T-cell (primary cell): ENCODE measurements around the gene SPTB. TPM values are rescaled to one million over a fixed set of nuclear protein-coding genes. Genes with fewer than 3 reads are reported as not detected.
A peak's percentile ranks its signal among the peaks of the same experiment; 100 is the strongest.

Experiments used
- ATAC-seq, 4 experiments: fragments of 200-7000 bp in 3 of 4; fragments of 150-1000 bp in 1 of 4; cut with Tn5 transposase; replicated peaks in 1 of 4; 1 replicate in 3 of 4; 2 replicates in 1 of 4; pipeline ENCODE4 v1.10.0; 2021; ENCODE audit warnings: moderate library complexity in 3 of 4, mild to moderate bottlenecking in 2 of 4, moderate number of reproducible peaks in 1 of 4
- CTCF ChIA-PET, 2 donors: fragments of 300-600 bp; sonication (Branson Sonifier 250); formaldehyde crosslinking; loops; one replicate each; lab custom pipeline; 2022; ENCODE audit warnings: antibody characterized with exemption in 2 of 2; lab: Charles Lee
- POLR2A ChIA-PET, 2 donors: fragments of 300-600 bp; sonication (Branson Sonifier 250); formaldehyde crosslinking; loops; one replicate each; lab custom pipeline; 2022; ENCODE audit warnings: antibody characterized with exemption in 2 of 2; lab: Charles Lee
- DNase-seq, 35 experiments: peaks; one replicate each; pipeline versions ENCODE4 v3.0.0 to v3.0.0-alpha.2; 2013 to 2023
- H3K27ac ChIP-seq: one replicate; pipeline ENCODE4 v1.5.1; 2013; ENCODE audit warnings: low read length
- H3K27me3 ChIP-seq, 2 experiments: replicated peaks in 1 of 2; 1 replicate in 1 of 2; 2 replicates in 1 of 2; pipeline versions ENCODE4 v1.6.1 to v1.7.0; 2013; ENCODE audit warnings: low read length in 1 of 2, mixed read lengths in 1 of 2; ENCODE audit not compliant: control insufficient read depth in 2 of 2, insufficient read depth in 2 of 2; ENCODE audit errors: extremely low read depth in 1 of 2
- H3K36me3 ChIP-seq, 2 donors: 1 replicate in 1 of 2; 2 replicates in 1 of 2; pipeline versions ENCODE4 v1.6.1 to v1.7.0; 2013; ENCODE audit warnings: low read length in 1 of 2; ENCODE audit not compliant: control insufficient read depth in 2 of 2, insufficient read depth in 1 of 2; ENCODE audit errors: extremely low read depth in 1 of 2
- H3K4me1 ChIP-seq, 2 experiments: 1 replicate in 1 of 2; 2 replicates in 1 of 2; pipeline versions ENCODE4 v1.6.1 to v1.7.0; 2013; ENCODE audit warnings: low read length in 2 of 2, mixed read lengths in 1 of 2; ENCODE audit not compliant: insufficient read depth in 2 of 2, control insufficient read depth in 1 of 2; ENCODE audit errors: extremely low read depth in 1 of 2
- H3K4me3 ChIP-seq, 2 donors: 1 replicate in 1 of 2; 2 replicates in 1 of 2; pipeline versions ENCODE4 v1.5.1 to v1.7.0; 2013; ENCODE audit warnings: mild to moderate bottlenecking in 2 of 2, low read length in 1 of 2, moderate library complexity in 1 of 2; ENCODE audit not compliant: control insufficient read depth in 1 of 2; ENCODE audit errors: extremely low read depth in 1 of 2
- H3K9me3 ChIP-seq: 2 replicates; pipeline ENCODE4 v1.7.0; 2013
- H3K27ac Mint-ChIP-seq, 2 donors: one replicate each; pipeline ENCODE4 v1.8.0; 2020 to 2021; ENCODE audit warnings: mild to moderate bottlenecking in 2 of 2, mixed read lengths in 2 of 2
- H3K27me3 Mint-ChIP-seq, 2 donors: one replicate each; pipeline ENCODE4 v1.8.0; 2021 to 2022; ENCODE audit warnings: mixed read lengths in 2 of 2
- H3K36me3 Mint-ChIP-seq: one replicate; pipeline ENCODE4 v1.8.0; 2021; ENCODE audit warnings: mixed read lengths
- H3K4me1 Mint-ChIP-seq, 3 donors: one replicate each; pipeline ENCODE4 v1.8.0; 2020 to 2022; ENCODE audit warnings: mixed read lengths in 3 of 3, mild to moderate bottlenecking in 1 of 3
- H3K4me3 Mint-ChIP-seq, 3 donors: one replicate each; pipeline ENCODE4 v1.8.0; 2020 to 2022; ENCODE audit warnings: mild to moderate bottlenecking in 3 of 3, mixed read lengths in 3 of 3, moderate library complexity in 3 of 3
- H3K9me3 Mint-ChIP-seq, 3 donors: one replicate each; pipeline ENCODE4 v1.8.0; 2020 to 2022; ENCODE audit warnings: mixed read lengths in 3 of 3
- WGBS: methylation state at CpG from one replicate; pipeline ENCODE4 v1.1.5; 2013; ENCODE audit warnings: missing lambda C conversion rate; ENCODE audit not compliant: insufficient coverage; 5-methylcytosine and 5-hydroxymethylcytosine counted together
- total RNA-seq, 35 experiments: library from RNA in 6 of 35; stranded (reverse) in 6 of 35; fragments of 120-200 nt in 1 of 35; gene quantifications; one replicate each; pipeline versions ENCODE4 v1.2.1 to v1.2.4 and lab custom pipeline; 2013 to 2026

SPTB gene
- total RNA-seq, 5 donors from 2014 or later (not counting 1 experiment from before 2014, with no cell fraction given), result 0.07 to 0.13 (median 0.09) TPM

DNA sequence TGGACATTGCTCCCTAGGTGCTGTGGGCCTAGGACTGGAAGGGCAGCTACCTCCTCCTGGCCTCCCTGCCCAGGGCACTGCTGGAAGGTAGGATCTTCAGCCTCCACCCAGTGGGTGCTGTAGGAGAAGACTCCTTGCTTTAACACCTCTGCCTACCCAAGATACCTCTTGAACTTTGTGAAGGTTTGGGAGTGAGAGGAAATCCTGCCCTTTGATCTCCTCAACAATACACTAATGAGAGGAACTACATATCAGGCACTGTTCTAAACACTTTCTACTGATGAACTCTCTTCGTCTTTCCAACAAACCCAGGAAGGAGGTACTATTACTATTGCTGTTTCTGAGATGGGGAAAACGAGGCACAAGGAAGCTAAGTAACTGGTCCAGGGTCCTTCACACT lies 108.5 kb downstream of the SPTB start:
- peaks cover 0 to 23% of the 10 kb centered on the region in 2 experiments for H3K27me3 ChIP-seq
- peaks cover 9 to 18% of the 10 kb centered on the region in 2 experiments for H3K4me1 ChIP-seq
- DNase-seq (no peak), ATAC-seq (peak; percentile 43 to 61 (median 51))
- ChIA-PET POLR2A (no interaction called here), CTCF (interaction anchor here in 1 of 2 donors (0.8 kb wide), 1 partner anchor 12 kb away, joined by 3 read pairs; no protein-coding TSS in a partner anchor)
- no peak overlapping the region for H3K4me3 ChIP-seq
- Mint-ChIP-seq H3K27me3 (no peaks in the 10 kb centered on the region), H3K9me3 (no peaks in the 10 kb centered on the region), H3K36me3 (no peaks in the 10 kb centered on the region), H3K27ac (peak overlapping the region in 1 of 2 donors; percentile 6), H3K4me3 (peak overlapping the region in 1 of 3 donors; percentile 40), H3K4me1 (peaks cover 12 to 27% (median 23%) of the 10 kb centered on the region in 3 donors)
- WGBS, result 44% methylated on average over 1 of the region's 2 CpGs
- H3K27ac ChIP-seq, result no peak overlapping the region
- no peaks in the 10 kb centered on the region for H3K36me3 ChIP-seq
- no peaks in the 10 kb centered on the region for H3K9me3 ChIP-seq

DNA sequence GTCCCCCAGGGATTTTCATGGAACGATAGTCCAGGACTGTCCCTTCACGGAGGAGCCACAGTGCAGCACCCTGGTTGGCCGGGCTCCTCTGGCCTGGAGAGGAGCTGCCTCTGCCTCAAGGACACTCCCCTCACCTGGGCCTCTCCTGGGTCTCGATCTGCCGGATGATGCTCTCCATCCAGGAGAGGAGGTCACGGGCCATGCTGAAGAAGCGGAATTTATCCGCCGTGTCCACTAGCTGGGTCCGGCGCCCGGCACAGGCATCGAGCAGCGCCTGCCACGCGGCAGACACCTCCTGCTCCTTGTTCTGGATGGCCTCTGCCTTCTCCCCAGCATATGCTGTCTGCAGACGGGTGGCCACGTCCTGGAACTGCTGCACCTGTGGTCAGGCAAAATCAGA lies 109.0 kb downstream of the SPTB start:
- no peak for ATAC-seq
- DNase-seq, result no peak
- Mint-ChIP-seq H3K9me3 (no peaks in the 10 kb centered on the region), H3K4me1 (peaks cover 12 to 31% (median 27%) of the 10 kb centered on the region in 3 donors), H3K27ac (no peak overlapping the region), H3K27me3 (no peaks in the 10 kb centered on the region), H3K36me3 (no peaks in the 10 kb centered on the region), H3K4me3 (peak overlapping the region in 1 of 3 donors; percentile 40)
- CTCF ChIA-PET, result interaction anchor here in 1 of 2 donors (0.8 kb wide), 1 partner anchor 12 kb away, joined by 3 read pairs; no protein-coding TSS in a partner anchor
- Histone ChIP-seq H3K27me3 (peaks cover 0 to 23% of the 10 kb centered on the region in 2 experiments), H3K4me1 (peaks cover 9 to 18% of the 10 kb centered on the region in 2 experiments), H3K4me3 (no peak overlapping the region), H3K27ac (no peak overlapping the region), H3K36me3 (no peaks in the 10 kb centered on the region), H3K9me3 (no peaks in the 10 kb centered on the region)
- WGBS, result 94% methylated on average over 18 of the region's 18 CpGs
- POLR2A ChIA-PET, result no interaction called here

DNA sequence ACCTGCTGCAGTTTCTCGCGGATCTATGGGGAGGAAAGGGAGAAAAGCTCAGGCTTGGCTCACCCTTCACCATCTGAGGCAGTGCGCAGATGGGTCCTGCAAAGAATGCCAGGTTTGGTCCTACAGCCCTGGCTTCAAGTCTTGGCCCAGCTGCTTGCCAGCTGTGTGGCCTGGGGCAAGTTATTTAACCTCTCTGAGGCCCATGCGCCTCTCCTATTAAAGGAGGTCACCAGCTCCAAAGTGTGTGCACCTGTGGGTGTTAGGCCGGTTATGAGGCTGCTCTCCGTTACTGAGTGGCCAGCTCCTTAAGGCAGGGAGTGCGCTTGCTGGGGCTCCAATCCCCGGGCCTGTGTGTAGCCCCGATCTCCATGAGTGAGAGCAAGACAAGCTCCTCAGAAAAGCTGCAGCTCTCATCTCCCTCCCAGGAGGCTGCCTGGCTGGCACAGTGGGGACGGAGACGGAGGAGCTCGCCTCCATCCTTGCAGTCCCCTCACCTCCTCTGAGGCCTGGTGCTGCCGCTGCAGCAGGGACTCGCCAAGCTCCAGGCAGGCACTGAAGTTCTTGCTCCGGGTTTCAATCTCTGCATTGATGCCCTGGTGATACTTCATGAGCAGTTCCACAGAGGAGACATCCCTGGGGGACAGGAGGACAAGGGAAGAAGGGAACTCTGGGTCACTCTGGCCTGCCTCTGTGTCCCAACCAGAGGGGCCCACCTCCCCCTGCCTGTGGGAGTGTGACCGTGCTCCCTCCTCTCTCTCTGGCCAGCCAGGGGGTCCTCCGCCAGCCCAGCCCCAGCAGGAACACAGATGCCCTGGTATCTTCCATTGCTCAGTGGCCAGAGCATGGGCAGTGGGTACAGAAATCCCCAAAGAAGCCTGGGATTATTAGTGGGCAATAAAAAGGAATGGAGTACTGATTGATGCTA lies 110.3 kb downstream of the SPTB start:
- H3K27ac ChIP-seq, result no peak overlapping the region
- H3K9me3 ChIP-seq, result no peaks in the 10 kb centered on the region
- H3K27me3 ChIP-seq, result peaks cover 0 to 18% of the 10 kb centered on the region in 2 experiments
- Mint-ChIP-seq H3K4me1 (peaks cover 16 to 40% (median 32%) of the 10 kb centered on the region in 3 donors), H3K36me3 (no peaks in the 10 kb centered on the region), H3K27me3 (no peaks in the 10 kb centered on the region), H3K27ac (no peak overlapping the region), H3K9me3 (no peaks in the 10 kb centered on the region), H3K4me3 (no peak overlapping the region)
- DNase-seq, result no peak
- WGBS, result 84% methylated on average over 11 of the region's 17 CpGs
- CTCF ChIA-PET, result interaction anchor here (0.5 to 0.9 kb wide), 3 partner anchors 122 to 315 kb away, joined by 3 to 4 read pairs (median 4); partner anchors contain the start of gene ZBTB1 (in 1 of the 2)
- no peak overlapping the region for H3K4me3 ChIP-seq
- H3K4me1 ChIP-seq, result peaks cover 9 to 26% of the 10 kb centered on the region in 2 experiments
- H3K36me3 ChIP-seq, result no peaks in the 10 kb centered on the region
- POLR2A ChIA-PET, result no interaction called here
- no peak for ATAC-seq

DNA sequence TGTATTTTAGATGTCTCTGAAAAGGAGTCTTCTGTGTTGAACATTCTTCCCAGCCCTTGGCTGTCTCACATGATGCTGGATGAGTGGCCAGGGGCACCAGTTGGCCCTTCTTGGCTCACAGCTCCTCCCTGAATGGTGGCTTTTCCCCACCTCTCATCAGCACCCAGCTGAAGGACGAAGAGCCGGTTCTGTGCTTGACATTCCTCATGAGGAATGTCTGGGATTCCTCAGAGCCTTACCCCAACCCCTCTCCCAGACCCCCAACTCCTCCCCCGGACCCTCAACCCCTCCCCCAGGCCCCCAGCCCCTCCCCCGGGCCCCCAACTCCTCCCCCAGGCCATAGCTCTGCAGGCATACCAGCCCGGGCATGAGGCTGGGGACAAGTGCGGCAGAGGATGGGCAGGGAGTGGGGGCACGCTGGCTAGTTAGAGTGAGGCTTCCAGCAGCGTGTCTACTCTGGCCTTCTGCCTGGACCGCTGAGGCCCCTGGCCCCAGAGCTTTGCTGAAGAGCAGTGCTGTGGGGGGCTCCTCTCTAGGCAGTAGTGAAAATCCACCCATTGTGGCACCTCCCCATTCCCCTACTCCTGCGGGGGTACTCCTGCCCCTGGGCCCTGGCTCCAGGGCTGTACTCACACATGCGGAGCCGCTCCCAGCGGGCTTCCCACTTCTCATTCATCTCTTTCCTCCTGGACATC lies 111.2 kb downstream of the SPTB start:
- H3K9me3 ChIP-seq, result no peaks in the 10 kb centered on the region
- Mint-ChIP-seq H3K9me3 (no peaks in the 10 kb centered on the region), H3K4me3 (no peak overlapping the region), H3K27ac (no peak overlapping the region), H3K36me3 (no peaks in the 10 kb centered on the region), H3K4me1 (peaks cover 24 to 45% (median 41%) of the 10 kb centered on the region in 3 donors), H3K27me3 (no peaks in the 10 kb centered on the region)
- H3K36me3 ChIP-seq, result no peaks in the 10 kb centered on the region
- ChIA-PET POLR2A (no interaction called here), CTCF (interaction anchor here in 1 of 2 donors (0.8 kb wide), 1 partner anchor 9 kb away, joined by 3 read pairs; no protein-coding TSS in a partner anchor)
- H3K4me3 ChIP-seq, result no peak overlapping the region
- DNase-seq (no peak), ATAC-seq (no peak)
- H3K4me1 ChIP-seq, result peaks cover 9 to 34% of the 10 kb centered on the region in 2 experiments
- no peak overlapping the region for H3K27ac ChIP-seq
- H3K27me3 ChIP-seq, result peaks cover 0 to 15% of the 10 kb centered on the region in 2 experiments
- WGBS, result 100% methylated on average over 1 of the region's 13 CpGs

DNA sequence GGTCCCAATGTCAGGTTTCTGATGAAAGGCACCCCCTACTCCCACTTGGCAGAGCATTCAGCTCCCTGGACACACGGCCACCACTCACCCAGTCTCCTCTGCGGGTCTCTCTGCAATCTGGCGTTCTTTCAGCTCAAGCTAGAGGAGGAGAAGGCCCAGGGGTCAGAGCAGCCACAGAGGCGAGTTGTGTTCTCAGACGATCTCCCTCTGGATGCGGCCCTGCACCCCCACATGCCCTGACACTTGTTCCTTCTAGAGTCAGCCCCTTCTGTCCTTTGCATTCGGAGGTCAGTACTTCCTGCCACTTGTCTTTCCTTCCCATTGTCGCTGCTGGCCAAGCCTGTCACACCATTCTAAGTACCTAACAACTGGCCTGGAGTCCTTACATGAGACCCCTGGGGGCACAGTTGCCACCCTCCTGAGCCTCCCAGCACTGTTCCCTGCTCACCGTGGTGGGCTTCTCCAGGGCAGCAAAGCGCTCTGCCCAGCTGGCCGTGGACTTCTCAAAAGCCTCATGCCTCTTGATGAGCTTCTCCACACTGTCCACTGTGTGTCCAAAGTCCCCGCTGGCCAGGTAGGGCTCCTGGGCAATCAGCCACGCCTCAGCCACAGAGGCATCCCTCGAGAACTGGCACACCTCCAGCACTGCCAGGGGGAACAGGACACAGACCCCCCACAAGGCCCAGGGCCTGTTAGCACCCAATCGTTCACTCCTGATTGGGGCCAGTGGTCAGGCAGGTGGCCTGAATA lies 112.3 kb downstream of the SPTB start:
- Histone ChIP-seq H3K36me3 (no peaks in the 10 kb centered on the region), H3K27ac (no peak overlapping the region), H3K9me3 (no peaks in the 10 kb centered on the region), H3K4me1 (peaks cover 9 to 46% of the 10 kb centered on the region in 2 experiments), H3K4me3 (no peak overlapping the region), H3K27me3 (peaks cover 0 to 16% of the 10 kb centered on the region in 2 experiments)
- H3K4me1 Mint-ChIP-seq, result peaks cover 34 to 52% (median 46%) of the 10 kb centered on the region in 3 donors
- CTCF ChIA-PET, result interaction anchor here in 1 of 2 donors (0.5 to 0.8 kb wide), 2 partner anchors 8 to 33 kb away, joined by 3 read pairs; no protein-coding TSS in a partner anchor
- H3K27ac Mint-ChIP-seq, result no peak overlapping the region
- no peaks in the 10 kb centered on the region for H3K27me3 Mint-ChIP-seq
- DNase-seq (no peak), ATAC-seq (no peak)
- H3K4me3 Mint-ChIP-seq, result no peak overlapping the region
- H3K36me3 Mint-ChIP-seq, result no peaks in the 10 kb centered on the region
- WGBS, result 82% methylated on average over 14 of the region's 15 CpGs
- H3K9me3 Mint-ChIP-seq, result no peaks in the 10 kb centered on the region
- POLR2A ChIA-PET, result no interaction called here
